Measurements from ENCODE around the gene RDH16.
"Not testable (repeated sequence)": the region's sequence is repeated elsewhere in the genome, so short reads cannot be mapped to it uniquely, and the experiment has no call there.

The RDH16 gene

DNA sequence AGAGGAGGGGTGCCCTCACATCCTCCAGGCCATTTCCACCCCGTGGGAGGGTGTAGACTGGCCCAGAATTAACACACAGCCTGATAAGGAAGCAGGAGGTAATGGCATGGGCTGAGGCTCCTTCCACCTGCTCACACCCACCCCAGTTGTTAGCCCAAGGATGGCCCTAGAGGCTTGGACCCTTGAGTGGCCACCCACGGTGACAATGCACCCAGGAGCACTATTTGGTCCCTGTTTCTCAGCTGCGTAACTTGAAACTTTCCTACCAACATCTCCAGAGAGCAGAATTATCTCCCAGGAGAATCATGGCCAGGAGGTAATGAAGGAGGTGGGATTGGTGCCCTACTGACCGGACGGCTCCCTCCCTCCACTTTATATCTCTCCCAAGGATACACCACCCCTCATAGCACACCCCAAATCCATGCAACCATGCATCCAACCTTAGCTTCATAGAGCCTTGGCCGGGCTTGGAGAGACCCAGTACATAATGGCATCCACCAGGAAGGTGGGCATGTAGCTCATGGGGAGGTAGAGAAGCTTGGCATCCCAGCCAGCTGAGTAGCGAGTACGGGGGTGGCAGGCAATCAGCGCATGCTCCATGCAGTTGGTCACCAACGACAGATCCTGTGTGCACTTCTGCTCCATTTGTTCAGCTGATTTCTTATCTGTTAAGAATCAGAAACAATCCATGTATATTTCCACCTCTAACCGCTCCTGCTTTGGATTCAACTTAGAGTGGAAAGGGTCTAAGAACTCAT is 5.6 kb downstream of the RDH16 start:
- no peak for DNase-seq

DNA sequence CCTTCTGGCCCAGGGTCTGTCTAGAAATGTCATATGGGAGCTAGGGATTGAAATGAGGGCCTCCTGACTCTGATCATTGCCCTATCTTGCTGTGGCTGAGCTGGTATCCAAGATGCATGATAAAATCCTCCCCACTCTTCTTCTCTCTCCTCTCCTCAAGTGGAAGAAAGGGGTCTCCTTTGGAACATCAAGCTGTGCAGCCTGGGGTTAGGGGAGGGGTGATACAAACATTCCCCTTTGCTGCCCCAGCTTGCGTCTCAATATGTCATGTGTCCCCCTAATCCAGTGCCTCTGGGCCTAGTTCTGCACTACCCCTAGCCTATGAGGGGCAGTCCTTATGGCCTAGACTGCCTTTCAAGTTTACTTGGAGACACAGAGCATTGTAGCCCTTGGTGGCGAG is 8.5 kb downstream of the RDH16 start:
- DNase-seq, result no peak

DNA sequence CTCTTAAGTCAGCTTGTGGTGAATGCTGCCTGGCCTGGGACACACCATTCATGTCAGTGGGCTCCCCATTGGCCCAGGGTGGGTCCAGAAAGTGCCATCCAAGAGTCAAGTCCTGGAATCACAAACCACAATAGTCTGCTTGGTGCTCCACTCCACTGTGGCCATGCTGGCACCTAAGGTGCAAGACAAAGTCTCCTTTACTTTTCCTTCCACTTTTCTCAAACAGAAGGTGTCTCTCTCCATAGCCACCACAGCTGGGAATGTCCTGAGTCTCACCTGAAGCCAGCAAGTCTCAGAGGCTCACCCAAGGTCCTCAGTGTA is 9.0 kb downstream of the RDH16 start:
- no peak for DNase-seq

DNA sequence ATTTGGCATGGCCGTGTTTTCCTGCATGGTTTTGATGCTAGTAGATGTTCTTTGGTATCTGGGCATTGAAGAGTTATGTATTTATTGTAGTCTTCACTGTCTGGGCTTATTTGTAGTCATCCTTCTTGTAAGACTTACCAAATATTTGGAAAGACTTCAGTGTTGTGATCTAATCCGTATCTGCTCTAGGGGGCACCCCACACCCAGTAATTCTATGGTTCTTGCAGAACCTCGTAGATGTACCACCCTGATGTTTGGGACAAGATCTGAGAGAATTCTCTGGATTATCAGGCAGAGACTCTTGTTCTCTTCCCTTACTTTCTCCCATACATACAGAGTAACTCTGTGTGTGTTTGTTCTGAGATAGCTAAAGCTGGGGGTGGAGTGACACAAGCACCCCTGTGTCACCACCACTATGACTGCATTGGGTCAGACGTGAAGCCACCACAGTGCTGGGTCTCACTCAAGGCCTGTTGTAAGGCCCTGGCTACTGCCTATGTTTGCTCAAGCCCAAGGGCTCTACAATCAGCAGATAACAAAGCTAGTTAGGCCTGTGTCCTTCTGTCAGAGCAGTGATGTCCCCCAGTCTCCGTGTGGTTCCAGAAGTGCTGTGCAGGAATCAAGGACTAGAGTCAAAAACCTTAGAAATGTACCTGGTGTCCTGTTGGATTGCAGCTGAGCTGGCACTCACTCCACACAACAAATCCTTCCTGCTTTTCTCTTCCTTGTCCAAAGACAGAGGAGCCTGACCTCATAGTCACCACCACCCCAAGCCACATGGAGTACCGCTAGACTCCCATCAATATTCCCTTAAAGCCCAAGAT is 9.6 kb downstream of the RDH16 start:
- DNase-seq, result no peak

DNA sequence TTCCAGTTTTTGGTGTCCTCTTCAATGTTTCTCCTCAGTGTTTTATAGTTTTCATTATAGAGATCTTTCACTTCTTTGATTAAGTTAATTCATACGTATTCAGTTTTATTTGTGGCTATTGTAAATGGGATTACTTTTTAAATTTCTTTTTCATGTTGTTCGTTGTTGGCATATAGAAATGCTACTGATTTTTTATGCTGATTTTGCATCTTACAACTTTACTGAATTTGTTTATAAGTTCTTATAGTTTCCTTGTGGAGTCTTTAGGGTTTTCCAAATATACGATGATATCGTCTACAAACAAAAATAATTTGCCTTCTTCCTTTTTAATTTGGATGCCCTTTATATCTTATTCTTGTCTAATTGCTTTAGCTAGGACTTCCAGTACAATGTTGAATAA is 13.5 kb downstream of the RDH16 start:
- no peak for DNase-seq

DNA sequence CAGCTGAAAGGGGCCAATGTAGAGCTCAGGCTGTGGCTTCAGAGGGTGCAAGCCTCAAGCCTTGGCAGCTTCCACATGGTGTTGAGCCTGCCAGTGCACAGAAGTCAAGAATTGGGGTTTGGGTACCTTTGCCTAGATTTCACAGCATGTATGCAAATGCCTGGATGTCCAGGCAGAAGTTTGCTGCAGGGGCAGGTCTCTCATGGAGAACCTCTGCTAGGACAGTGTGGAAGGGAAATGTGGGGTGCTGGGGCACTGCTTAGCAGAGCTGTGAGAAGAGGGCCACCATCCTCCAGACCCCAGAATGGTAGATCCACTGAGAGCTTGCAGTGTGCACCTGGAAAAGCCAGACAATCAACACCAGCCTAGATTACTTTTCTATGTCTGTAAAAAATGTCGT is 14.0 kb downstream of the RDH16 start:
- DNase-seq, result not testable (repeated sequence)

DNA sequence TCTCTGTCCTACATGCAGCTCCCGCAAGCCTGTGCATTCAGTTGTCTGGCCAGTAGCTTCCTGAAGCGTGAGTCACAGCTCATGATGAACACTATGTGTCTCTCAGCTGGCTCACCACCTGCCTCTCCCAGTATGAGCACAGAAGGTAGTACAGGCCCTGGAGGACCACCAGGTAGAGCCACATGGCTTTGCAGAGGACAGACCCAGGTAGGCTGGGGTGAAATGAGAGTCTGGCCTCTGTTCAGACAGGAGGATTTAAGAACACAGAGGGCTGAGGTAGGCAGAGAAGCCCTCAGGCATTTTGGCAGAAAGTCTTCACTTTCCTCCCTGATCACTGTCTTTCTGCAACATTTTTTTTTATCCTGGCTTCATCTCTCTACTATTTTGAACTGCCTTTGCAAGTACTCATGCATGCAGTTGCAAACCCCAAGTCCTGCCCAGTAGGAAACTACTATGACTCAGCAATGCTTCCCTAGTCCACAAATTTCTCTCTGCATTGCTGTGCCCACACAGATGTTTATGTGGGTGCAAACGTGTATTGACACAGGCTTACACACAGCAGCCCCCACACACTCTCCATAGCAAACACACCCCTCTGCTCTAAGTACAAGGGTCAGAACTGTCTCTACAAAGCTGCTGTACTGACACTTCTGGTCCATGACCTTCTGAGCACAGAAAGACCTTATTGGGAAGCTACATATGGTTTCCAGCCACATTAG is 15.9 kb downstream of the RDH16 start:
- no peak for DNase-seq

DNA sequence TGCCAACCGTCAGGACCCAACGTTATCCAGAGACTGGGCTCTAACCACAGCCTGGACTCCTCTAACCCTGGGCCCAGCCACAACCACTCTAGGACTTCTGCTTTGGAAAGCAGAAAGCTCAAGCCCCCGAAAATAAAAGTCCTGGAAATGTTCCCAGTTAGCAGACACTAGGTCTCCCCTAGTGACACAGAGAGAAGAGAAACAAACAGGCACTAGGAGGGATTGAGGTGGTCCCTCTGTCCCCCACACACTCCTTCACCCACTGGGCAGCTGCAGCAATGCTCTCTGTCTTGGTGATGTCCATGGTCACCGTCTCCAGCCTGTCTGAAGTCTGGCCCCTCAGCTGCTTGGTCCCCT is 16.5 kb downstream of the RDH16 start:
- not testable (repeated sequence) for DNase-seq

DNA sequence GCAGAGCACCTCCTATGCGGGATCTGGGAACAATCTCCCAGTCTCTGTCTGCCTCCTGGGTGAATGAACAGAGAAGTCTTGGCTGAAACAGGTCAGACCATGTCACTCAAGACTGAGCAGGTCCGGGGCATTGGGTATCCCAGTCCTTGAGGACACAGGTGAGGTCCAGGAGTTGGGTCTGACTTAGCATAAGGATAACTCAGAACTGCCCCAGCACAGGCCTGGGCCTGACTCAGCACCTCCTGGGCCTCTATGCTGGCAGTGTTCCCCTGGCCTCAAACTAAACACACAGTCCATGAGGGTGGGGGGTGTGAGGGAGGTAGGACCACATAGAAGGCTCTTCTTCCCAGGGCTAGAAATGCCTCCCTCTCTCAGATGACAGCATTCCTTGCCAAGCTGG is 21.7 kb downstream of the RDH16 start:
- no peak for DNase-seq

DNA sequence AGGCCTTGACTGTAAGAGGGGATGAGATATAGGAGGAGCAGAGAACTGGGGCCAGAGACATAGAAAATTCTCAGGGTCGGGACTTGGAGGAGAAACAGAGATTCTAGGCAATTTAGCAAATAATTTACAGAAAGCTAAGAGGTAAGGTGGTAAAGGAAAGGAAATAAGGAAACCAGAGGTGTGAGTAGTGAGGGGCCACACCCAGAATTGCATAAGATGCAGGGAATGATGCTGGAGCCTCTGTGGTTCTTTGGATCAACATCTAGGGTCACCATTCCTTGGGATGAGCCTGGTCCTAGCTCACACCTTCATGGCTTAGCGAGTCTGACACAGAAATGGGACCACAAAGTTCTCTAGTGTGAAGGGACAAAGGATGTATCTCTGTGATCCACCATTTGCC is 22.3 kb downstream of the RDH16 start:
- DNase-seq, result no peak

DNA sequence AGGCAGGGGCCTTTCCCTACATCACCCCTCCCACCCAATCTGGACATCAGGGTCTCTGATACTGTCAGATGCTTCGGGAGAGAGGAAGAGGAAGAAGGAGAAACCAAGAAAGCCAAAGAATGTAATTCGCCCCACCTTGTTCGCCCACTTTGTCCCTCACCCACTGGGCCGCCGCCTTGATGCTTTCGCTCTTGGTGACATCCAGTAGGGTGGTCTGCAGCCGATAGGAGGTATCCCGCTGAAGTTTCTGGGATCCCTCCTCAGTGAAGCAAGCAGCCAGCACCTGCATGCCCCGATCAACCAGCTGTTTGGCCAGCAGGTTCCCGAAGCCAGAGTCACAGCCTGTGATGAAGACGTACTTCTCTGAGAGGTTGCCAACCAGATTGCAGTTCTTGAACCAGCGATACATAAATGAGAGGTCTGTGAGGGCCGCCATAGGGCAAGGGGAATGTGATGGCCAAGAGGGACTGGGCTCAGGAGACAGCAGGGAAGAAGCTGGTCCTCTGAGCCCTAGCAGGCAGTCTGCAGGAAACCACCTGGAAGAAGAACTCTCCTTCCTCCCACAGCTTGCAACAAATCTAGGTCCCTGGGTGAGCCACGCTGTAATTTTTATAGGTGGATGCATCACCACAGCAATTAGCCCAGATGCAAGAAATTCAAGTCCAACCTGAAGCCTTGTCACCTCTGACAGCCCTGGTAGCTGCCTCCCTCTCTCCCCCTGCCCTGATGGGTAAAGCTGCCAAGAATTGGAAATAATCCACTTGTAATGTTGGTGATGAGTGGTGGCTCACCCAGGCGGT is 23.4 kb downstream of the RDH16 start, which contains the start of gene SDR9C7:
Gene SDR9C7, minus strand, starts transcription at position 583 of the 800 bp plus-strand sequence. Its CDS starts 147 bp downstream, at position 436.
- no peak for DNase-seq

DNA sequence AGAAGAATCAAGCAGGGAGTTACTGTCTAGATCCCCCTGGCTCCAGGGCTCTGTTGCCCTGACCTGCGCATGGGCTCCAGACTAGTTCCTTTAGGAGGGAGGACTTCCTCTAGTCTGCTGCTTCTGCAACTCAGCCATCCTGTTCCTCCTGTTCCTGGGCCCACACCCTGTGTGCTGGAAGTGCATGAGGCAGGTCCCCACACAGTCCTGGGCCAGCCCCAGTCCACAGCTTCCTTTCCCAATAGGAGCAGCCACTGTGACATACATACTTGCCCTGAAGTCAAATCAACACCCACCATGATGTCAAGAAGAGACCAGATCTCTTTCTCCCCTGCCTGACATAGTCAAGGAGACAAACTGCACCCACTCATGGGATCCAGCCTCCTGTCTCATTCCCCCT is 24.5 kb downstream of the RDH16 start:
- DNase-seq, result no peak

DNA sequence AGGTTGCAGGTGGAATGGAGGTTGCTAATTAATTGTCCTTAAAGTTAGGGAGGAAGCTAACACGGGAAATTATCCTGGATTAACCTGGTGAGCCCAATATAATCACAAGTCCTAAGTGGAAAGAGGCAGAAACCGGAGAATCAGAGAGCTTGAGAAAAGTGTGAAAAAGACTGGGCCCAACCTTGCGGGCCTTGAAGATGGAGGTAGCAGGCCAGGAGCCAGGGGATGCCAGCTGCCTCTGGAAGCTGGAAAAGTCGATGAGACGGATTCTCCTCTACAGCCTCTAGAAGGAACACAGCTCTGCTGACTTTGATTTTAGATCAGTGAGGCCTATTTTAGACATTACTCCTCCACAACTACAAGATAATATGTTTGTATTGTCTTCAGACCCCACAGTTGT is 25.3 kb downstream of the RDH16 start:
- no peak for DNase-seq

DNA sequence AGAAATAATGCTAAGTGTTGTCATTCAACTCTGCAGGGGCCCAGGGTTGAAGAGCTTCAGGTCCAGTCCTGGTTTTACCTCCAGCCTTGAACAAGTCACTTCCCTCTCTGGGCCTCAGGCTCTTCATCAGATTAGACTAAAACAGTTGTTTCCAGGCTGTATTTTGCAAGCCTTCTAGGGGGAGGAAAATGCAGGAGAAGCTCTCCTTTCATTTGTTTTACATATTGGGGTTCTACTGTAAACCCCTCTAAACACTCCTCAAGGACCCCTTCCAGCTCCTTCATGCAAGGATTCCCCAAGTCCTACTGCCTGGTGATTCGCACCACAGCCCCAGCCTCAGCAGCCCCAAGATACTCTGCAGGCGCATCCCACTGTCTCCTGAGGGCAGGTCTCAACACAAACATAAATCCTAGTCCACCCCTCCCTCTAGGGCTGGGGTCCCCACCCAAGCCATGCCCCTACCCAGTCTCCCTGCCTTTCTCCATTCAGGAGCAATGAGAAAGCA is 25.9 kb downstream of the RDH16 start:
- no peak for DNase-seq

DNA sequence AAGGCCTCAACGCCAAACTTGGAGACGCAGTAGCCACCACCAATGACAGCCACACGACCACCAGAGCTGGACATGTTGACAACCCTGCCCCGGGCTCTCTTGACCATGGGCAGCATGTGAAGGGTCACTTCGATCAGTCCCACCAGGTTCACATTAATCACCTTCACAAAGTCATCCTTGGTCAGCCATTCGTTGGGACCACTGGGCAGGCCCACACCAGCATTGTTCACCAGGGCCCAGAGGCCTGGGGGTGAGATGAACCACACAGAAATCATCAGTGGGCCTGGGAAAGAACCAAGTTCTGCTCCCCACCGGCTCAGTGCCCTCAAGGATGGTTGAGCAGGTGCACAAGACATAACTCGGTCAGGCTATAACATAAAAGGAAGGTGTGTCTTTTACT is 27.2 kb downstream of the RDH16 start:
- DNase-seq, result no peak

DNA sequence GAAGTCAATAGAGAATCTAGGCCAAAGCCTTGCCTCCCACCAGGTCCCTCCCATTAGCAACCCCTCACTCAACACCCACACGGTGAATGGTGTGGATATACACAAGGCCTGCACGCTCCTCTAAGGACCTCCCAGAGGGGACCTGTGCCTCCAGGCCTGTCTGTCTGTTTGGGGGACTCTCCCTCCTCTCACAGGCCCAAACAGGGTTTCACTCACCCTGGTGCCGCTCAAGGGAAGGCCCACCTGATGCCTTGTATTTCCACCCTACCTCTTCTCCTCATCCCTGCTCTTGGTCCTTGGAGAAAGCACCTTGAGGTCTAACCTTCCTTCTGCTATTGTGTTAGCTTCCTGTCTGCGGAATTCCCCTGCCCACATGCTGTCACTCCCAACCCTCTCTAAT is 27.6 kb downstream of the RDH16 start:
- no peak for DNase-seq

DNA sequence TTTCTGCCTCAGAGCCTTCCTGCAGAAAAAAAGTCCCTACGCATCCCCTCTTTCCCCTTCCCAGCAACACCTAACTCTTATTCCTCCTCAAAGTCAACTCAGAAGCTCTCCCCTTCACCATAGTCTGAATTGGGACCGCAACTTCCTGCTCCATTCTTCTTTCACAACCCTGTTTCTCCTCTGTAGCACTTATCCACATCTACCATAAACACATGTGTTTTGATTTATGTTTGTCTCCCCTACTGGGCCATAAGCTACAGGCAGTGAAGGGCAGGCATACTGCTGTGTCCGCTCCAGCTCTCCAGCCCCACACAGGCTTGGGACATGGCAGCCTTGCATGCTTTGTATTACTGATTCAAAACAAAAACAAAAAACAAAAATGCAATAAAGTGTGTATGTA is 29.1 kb downstream of the RDH16 start:
- DNase-seq, result no peak

DNA sequence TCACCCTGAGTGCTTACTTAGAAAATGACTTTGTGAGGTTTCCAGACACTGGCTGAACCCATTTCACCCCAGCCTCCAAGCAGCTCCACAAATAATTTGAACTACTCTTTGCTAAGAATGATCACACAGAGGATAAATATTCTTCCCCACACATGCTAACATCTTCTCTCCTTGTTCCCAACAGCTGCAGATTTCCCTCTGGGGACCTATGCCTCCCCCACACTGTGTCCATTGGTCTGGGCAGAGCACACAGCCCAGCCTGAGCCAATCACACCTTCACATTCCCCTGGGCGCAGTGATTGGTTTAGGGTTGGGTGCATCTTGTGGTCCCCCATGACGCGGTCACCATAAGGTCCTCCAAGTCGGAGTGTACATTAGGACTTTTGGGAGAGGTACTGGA is 30.1 kb downstream of the RDH16 start:
- DNase-seq, result no peak

DNA sequence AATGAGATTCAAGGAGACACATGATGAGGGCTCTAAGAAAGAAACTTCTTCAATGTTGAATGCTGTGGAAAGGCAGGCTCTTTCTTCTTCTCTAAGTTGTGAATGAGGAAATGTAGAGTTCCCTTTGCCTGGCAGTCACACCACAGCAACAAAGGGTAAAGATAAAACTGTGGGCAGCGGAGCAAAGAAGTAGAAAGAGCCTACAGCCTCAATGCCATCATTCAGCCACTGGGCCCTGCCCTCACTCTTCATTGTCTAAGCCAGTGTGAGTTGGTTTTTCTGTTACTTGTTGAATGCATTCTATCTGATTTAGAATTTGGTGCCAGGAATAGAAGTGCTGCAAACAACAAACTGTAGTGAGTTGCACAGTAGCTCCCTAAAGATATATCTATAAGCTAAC is 35.4 kb downstream of the RDH16 start:
- DNase-seq, result no peak

DNA sequence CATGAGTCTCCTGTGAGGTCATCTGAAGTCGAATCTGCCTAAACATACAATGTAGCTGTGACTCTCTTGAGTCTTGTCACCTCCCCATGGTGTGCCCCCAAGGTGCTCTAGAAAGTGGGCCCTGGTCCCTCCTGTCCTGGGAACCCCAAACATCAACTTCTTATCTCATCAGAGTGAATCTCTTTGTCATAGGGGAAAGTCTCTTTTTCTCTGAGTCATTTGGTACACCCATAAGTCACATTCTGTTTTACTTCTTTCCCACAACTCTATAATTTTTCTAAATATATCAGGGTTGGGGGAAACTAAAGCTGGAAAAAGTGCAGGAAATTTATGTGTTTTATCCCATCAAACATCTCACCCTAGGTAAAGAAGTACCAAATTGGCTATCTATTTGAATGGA is 36.1 kb downstream of the RDH16 start:
- no peak for DNase-seq

DNA sequence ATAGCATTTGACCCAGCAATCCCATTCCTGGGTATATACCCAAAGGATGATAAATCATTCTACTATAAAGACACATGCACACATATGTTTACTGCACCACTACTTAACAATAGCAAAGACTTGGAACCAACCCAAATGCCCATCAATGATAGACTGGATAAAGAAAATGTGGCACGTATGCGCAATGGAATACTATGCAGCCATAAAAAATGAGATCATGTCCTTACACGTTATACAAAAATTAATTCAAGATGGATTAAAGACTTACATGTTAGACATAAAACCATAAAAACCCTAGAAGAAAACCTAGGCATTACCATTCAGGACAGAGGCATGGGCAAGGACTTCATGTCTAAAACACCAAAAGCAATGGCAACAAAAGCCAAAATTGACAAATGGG is 39.3 kb downstream of the RDH16 start:
- DNase-seq, result not testable (repeated sequence)

DNA sequence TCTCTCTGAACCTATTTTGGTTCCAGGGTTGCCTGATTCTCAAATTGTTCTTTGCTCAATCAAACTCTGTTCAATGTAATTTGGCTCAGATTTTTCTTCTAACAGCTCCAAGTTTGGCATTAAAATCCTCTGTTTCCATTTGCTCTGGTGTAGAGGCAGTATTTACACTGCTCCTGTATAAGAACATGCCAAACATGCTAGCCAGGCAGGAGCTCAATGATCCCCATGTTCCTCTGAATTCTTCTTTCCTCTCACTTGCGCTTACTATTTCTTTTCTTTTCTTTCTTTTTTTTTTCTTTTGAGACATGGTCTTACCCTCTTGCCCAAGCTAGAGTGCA is 40.4 kb downstream of the RDH16 start:
- DNase-seq, result no peak

Measured in NCI-H1694 treated with DMSO at 0.1 percent for 48 hours (cell line).